Endodermal cell (in vitro differentiated cells): Measurements from ENCODE around the gene TSPAN15. TPM values are rescaled to one million over a fixed set of nuclear protein-coding genes. Genes with fewer than 3 reads are reported as not detected.

Experiments
- DNase-seq: peaks from one replicate; pipeline ENCODE4 v3.0.0-alpha.2; 2017
- H3K27ac ChIP-seq: 2 replicates; pipeline ENCODE4 v1.5.1; 2013; ENCODE audit warnings: mild to moderate bottlenecking, low read depth, low read length, moderate library complexity
- H3K27me3 ChIP-seq: 2 replicates; pipeline ENCODE4 v1.6.1; 2013; ENCODE audit warnings: mild to moderate bottlenecking, low read length, moderate library complexity; ENCODE audit not compliant: insufficient read depth, control insufficient read depth, poor library complexity, severe bottlenecking
- H3K36me3 ChIP-seq: 2 replicates; pipeline ENCODE4 v1.7.0; 2013; ENCODE audit warnings: mild to moderate bottlenecking, low read length, moderate library complexity; ENCODE audit not compliant: control insufficient read depth, insufficient read depth
- H3K4me1 ChIP-seq: one replicate; pipeline ENCODE4 v1.7.0; 2013; ENCODE audit warnings: low read length; ENCODE audit not compliant: control insufficient read depth, insufficient read depth
- H3K4me3 ChIP-seq: 2 replicates; pipeline ENCODE4 v1.5.1; 2013; ENCODE audit warnings: mild to moderate bottlenecking, low read length, moderate library complexity
- H3K9ac ChIP-seq: 2 replicates; pipeline ENCODE4 v1.6.1; 2013; ENCODE audit warnings: mild to moderate bottlenecking, low read length, moderate library complexity; ENCODE audit not compliant: poor library complexity, severe bottlenecking; ENCODE audit errors: extremely low read depth
- H3K9me3 ChIP-seq: 2 replicates; pipeline ENCODE4 v1.6.1; 2013; ENCODE audit warnings: mild to moderate bottlenecking, low read length, moderate library complexity; ENCODE audit not compliant: control insufficient read depth
- H3K27ac Mint-ChIP-seq: 2 replicates; pipeline ENCODE4 v1.8.0; 2020; ENCODE audit warnings: mixed read lengths
- H3K27me3 Mint-ChIP-seq: 2 replicates; pipeline ENCODE4 v1.8.0; 2021; ENCODE audit warnings: mild to moderate bottlenecking, mixed read lengths; ENCODE audit not compliant: insufficient read depth
- H3K36me3 Mint-ChIP-seq: 2 replicates; pipeline ENCODE4 v1.8.0; 2020; ENCODE audit warnings: low read depth, mixed read lengths
- H3K4me1 Mint-ChIP-seq: 2 replicates; pipeline ENCODE4 v1.8.0; 2020; ENCODE audit warnings: mixed read lengths
- H3K4me3 Mint-ChIP-seq: 2 replicates; pipeline ENCODE4 v1.8.0; 2020; ENCODE audit warnings: mild to moderate bottlenecking, moderate library complexity, mixed read lengths
- H3K9me3 Mint-ChIP-seq: 2 replicates; pipeline ENCODE4 v1.8.0; 2020; ENCODE audit warnings: mild to moderate bottlenecking, mixed read lengths
- WGBS, 2 experiments: methylation state at CpG; one replicate each; pipeline versions ENCODE4 v1.1.5 to v1.1.7; 2013; ENCODE audit warnings: missing lambda C conversion rate in 2 of 2, mixed read lengths in 1 of 2; ENCODE audit not compliant: insufficient coverage in 1 of 2, insufficient read length in 1 of 2; 5-methylcytosine and 5-hydroxymethylcytosine counted together
- total RNA-seq, 2 donors: library from RNA; stranded (reverse); fragmentation: NEBNext Ultra II Directional in 1 of 2; extraction: Animal tissue kit (Norgen Biotek cat#: 25700) in 1 of 2; gene quantifications; 2 replicates in 1 of 2; 3 replicates in 1 of 2; pipeline ENCODE4 v1.2.1, GENCODE V29; 2021
- TF ChIP-seq, protein P1 (sequence below): fragments of 200-600 bp; sonication (generic); conservative IDR thresholded peaks from 2 replicates; pipeline ENCODE4 v1.5.0; 2021; ENCODE audit warnings: antibody characterized with exemption, mild to moderate bottlenecking

Gene TSPAN15
- total RNA-seq, 2 donors from 2014 or later: 10.1 to 15.8 TPM

DNA sequence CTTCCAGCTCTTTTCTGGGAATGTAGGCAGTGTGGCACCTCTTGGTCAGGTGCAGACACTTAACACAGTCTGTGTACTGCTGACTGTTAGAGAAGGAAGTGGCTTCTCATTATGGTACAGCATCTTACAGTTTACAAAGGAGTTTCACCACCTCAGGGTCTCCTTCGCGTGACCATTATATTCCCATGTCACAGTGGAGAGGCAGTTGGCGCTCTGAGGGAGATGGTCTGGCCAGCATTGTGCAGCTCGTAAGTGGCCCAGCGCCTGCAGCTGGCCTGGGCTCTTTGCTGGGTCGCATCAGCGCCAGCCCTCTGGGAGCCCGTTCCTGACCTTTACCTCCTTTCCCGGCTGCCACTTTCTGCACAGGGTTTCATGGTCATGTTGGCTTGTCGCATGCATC is 15.4 kb downstream of the TSPAN15 start:
- Mint-ChIP-seq H3K9me3 (no peaks in the 10 kb centered on the region), H3K36me3 (no peaks in the 10 kb centered on the region), H3K4me1 (peaks cover 13% of the 10 kb centered on the region), H3K4me3 (no peak overlapping the region), H3K27me3 (peaks cover 2% of the 10 kb centered on the region), H3K27ac (no peak overlapping the region)
- H3K4me3 ChIP-seq: no peak overlapping the region
- TF ChIP-seq, protein P1, sequence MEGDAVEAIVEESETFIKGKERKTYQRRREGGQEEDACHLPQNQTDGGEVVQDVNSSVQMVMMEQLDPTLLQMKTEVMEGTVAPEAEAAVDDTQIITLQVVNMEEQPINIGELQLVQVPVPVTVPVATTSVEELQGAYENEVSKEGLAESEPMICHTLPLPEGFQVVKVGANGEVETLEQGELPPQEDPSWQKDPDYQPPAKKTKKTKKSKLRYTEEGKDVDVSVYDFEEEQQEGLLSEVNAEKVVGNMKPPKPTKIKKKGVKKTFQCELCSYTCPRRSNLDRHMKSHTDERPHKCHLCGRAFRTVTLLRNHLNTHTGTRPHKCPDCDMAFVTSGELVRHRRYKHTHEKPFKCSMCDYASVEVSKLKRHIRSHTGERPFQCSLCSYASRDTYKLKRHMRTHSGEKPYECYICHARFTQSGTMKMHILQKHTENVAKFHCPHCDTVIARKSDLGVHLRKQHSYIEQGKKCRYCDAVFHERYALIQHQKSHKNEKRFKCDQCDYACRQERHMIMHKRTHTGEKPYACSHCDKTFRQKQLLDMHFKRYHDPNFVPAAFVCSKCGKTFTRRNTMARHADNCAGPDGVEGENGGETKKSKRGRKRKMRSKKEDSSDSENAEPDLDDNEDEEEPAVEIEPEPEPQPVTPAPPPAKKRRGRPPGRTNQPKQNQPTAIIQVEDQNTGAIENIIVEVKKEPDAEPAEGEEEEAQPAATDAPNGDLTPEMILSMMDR: no peak
- H3K9ac ChIP-seq: no peak overlapping the region
- no peaks in the 10 kb centered on the region for H3K27me3 ChIP-seq
- no peak overlapping the region for H3K27ac ChIP-seq
- H3K4me1 ChIP-seq: no peaks in the 10 kb centered on the region
- no peaks in the 10 kb centered on the region for H3K9me3 ChIP-seq
- no peak for DNase-seq
- 76 to 77% methylated on average over 5 to 10 of the region's 10 CpGs for WGBS, 2 experiments
- H3K36me3 ChIP-seq: no peaks in the 10 kb centered on the region

DNA sequence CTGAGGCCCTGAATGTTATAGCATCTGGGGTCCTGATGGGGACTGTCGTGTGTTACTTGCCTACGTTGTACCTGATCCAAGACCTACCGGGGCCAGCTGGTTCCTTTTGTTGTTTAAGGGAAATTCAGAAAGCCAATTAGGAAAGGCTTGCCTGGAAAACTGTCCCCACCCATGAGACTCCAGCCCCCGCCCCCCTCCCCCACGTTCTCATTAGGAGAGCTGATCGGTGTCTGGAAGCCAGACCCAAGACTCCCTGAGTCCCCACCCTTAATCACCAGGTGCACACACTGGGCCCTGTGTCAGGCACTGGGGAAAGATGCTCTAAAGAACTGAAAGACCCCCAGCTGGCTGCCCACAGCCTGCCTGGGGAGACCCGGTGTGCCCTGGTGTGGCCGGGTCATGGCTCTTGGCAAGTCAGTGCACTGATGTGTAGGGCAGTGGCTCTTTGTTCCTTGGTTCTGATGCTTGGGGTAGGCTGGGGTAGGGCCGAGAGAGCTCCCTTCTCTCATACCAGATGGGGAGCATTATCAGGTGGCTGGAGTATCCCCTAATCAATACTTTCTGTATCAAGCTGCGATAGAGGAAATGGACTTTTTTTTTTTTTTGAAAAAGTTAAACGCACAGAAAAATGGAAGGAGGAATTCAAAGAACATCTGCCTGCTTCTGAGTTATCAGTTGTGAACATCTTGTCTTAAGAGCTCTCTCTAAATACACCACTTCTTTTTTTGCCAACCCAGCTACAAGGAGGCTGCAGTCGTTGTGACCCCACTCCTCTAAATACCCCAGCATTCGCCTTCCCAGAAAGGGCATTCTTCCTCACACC is 16.9 kb downstream of the TSPAN15 start:
- Mint-ChIP-seq H3K27me3 (peaks cover 2% of the 10 kb centered on the region), H3K9me3 (no peaks in the 10 kb centered on the region), H3K4me1 (peaks cover 13% of the 10 kb centered on the region), H3K27ac (peak overlapping the region; percentile 6), H3K4me3 (no peak overlapping the region), H3K36me3 (no peaks in the 10 kb centered on the region)
- no peaks in the 10 kb centered on the region for H3K9me3 ChIP-seq
- TF ChIP-seq, protein P1: no peak
- no peaks in the 10 kb centered on the region for H3K27me3 ChIP-seq
- WGBS, 2 experiments: 57 to 74% methylated on average over 6 to 13 of the region's 13 CpGs
- H3K36me3 ChIP-seq: no peaks in the 10 kb centered on the region
- no peak overlapping the region for H3K9ac ChIP-seq
- H3K4me1 ChIP-seq: no peaks in the 10 kb centered on the region
- H3K27ac ChIP-seq: peak overlapping the region; percentile 17
- H3K4me3 ChIP-seq: no peak overlapping the region
- DNase-seq: no peak

DNA sequence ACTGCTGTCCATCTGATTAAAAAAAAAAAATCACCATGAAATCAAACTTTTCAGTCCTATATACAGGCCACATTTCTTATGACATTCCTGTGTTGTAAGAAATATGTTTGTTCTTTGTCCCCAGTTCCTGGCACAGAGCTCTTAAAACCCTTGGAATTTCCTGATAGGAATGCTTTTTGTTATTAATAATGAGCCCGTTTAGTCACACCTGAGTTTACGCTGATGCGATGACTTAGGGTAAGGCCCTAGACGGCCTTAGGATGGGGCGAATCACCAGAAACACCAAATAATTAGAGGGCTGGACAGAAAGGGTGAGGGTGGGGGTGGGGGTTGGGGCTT is 17.5 kb downstream of the TSPAN15 start:
- Histone ChIP-seq H3K9ac (no peak overlapping the region), H3K4me1 (no peaks in the 10 kb centered on the region), H3K36me3 (no peaks in the 10 kb centered on the region), H3K27ac (peak overlapping the region; percentile 17), H3K4me3 (no peak overlapping the region), H3K9me3 (no peaks in the 10 kb centered on the region), H3K27me3 (no peaks in the 10 kb centered on the region)
- 83 to 87% methylated on average over 5 of the region's 5 CpGs for WGBS, 2 experiments
- peaks cover 13% of the 10 kb centered on the region for H3K4me1 Mint-ChIP-seq
- DNase-seq: no peak
- H3K36me3 Mint-ChIP-seq: no peaks in the 10 kb centered on the region
- H3K27ac Mint-ChIP-seq: peak overlapping the region; percentile 6
- H3K4me3 Mint-ChIP-seq: no peak overlapping the region
- H3K9me3 Mint-ChIP-seq: no peaks in the 10 kb centered on the region
- TF ChIP-seq, protein P1: no peak
- peaks cover 4% of the 10 kb centered on the region for H3K27me3 Mint-ChIP-seq
